PC-3 (cell line): ENCODE data around the gene FUT4. TPM values are rescaled to one million over a fixed set of nuclear protein-coding genes. Genes with fewer than 3 reads are reported as not detected.

ENCODE experiments used
- ATAC-seq: fragments of 200-7000 bp; cut with Tn5 transposase; 2 replicates; pipeline ENCODE4 v1.9.1; 2020; ENCODE audit warnings: mild to moderate bottlenecking, moderate library complexity
- BruUV-seq: library from RNA; stranded (reverse); fragments of 400-500 nt; replicated peaks from 2 replicates; lab custom pipeline; 2021; lab: Mats Ljungman, UMichigan
- CTCF ChIA-PET: fragments of 300-600 bp; sonication (Branson Sonifier 250); formaldehyde crosslinking; loops from one replicate; lab custom pipeline; 2022; ENCODE audit warnings: antibody characterized with exemption; lab: Charles Lee
- POLR2A ChIA-PET: fragments of 300-600 bp; sonication (Branson Sonifier 250); formaldehyde crosslinking; loops from one replicate; lab custom pipeline; 2022; ENCODE audit warnings: antibody characterized with exemption; ENCODE audit not compliant: unreplicated experiment; lab: Charles Lee
- DNase-seq: peaks from one replicate; pipeline ENCODE4 v3.0.0-alpha.2; 2015
- H2AFZ ChIP-seq: fragments of 300-600 bp; sonication (generic); 2 replicates; pipeline ENCODE4 v1.6.0; 2016; ENCODE audit warnings: antibody characterized with exemption, low read length
- H3F3A ChIP-seq: fragments of 300-600 bp; sonication (generic); one replicate; pipeline ENCODE4 v1.6.0; 2017; ENCODE audit warnings: antibody characterized with exemption, low read length, control low read depth, mild to moderate bottlenecking; ENCODE audit not compliant: unreplicated experiment
- H3K27ac ChIP-seq: fragments of 300-600 bp; sonication (generic); 2 replicates; pipeline ENCODE4 v1.5.1; 2016; ENCODE audit warnings: mild to moderate bottlenecking, low read length
- H3K27me3 ChIP-seq: fragments of 300-600 bp; sonication (generic); 2 replicates; pipeline ENCODE4 v1.6.1; 2016; ENCODE audit warnings: low read length, mixed read lengths
- H3K36me3 ChIP-seq: fragments of 300-600 bp; sonication (generic); 2 replicates; pipeline ENCODE4 v1.6.1; 2016; ENCODE audit warnings: low read depth, mixed run types, low read length, mixed read lengths
- H3K4me1 ChIP-seq: fragments of 300-600 bp; sonication (generic); 2 replicates; pipeline ENCODE4 v1.5.1; 2016; ENCODE audit warnings: low read length; ENCODE audit not compliant: insufficient read depth
- H3K4me2 ChIP-seq: fragments of 300-600 bp; sonication (generic); 2 replicates; pipeline ENCODE4 v1.6.0; 2016; ENCODE audit warnings: low read length
- H3K4me3 ChIP-seq: fragments of 300-600 bp; sonication (generic); 2 replicates; pipeline ENCODE4 v1.5.1; 2016; ENCODE audit warnings: mild to moderate bottlenecking, low read length, mixed read lengths
- H3K79me2 ChIP-seq: fragments of 300-600 bp; sonication (generic); 2 replicates; pipeline ENCODE4 v1.6.1; 2017; ENCODE audit warnings: low read length, mixed read lengths
- H3K9ac ChIP-seq: fragments of 300-600 bp; sonication (generic); 2 replicates; pipeline ENCODE4 v1.6.0; 2016; ENCODE audit warnings: mild to moderate bottlenecking, low read length
- H3K9me2 ChIP-seq: fragments of 300-600 bp; sonication (generic); replicated peaks from 2 replicates; pipeline ENCODE4 v1.6.1; 2016; ENCODE audit warnings: mixed run types, low read length, mixed read lengths
- H3K9me3 ChIP-seq: fragments of 300-600 bp; sonication (generic); 2 replicates; pipeline ENCODE4 v1.6.1; 2016; ENCODE audit warnings: low read length, mixed read lengths
- H4K20me1 ChIP-seq: fragments of 300-600 bp; sonication (generic); 2 replicates; pipeline ENCODE4 v1.6.1; 2016; ENCODE audit warnings: low read length, mixed read lengths
- EZH2 ChIP-seq: fragments of 300-600 bp; sonication (generic); IDR thresholded peaks from one replicate; pipeline ENCODE4 v1.6.1; 2017; ENCODE audit warnings: antibody characterized with exemption, mild to moderate bottlenecking, low read length; ENCODE audit not compliant: unreplicated experiment
- EZH2phosphoT487 ChIP-seq: fragments of 300-600 bp; sonication (generic); IDR thresholded peaks from 2 replicates; pipeline ENCODE4 v1.6.1; 2018; ENCODE audit warnings: mild to moderate bottlenecking, antibody characterized with exemption, low read length, borderline replicate concordance
- intact Hi-C: fragments of 100-400 bp; cut with micrococcal nuclease; formaldehyde crosslinking; loops from 2 replicates; pipeline ENCODE4 v1.9.0; 2023
- total RNA-seq: library from RNA; depleted of rRNA; stranded (reverse); fragments of >200 nt; gene quantifications from 2 replicates; pipeline ENCODE4 v1.2.3, GENCODE V29; 2014
- TF ChIP-seq, protein P1 (sequence below): fragments of 300-600 bp; sonication (generic); conservative IDR thresholded peaks from 2 replicates; pipeline ENCODE4 v1.5.1; 2017; ENCODE audit warnings: antibody characterized with exemption, low read depth, mild to moderate bottlenecking, low read length

The FUT4 gene
- total RNA-seq, 1 experiment from 2014 or later, result 2.8 TPM

GRCh38 chr11:94537031-94537600 lies 6.6 kb upstream of the FUT4 start:
- Histone ChIP-seq H3K4me3 (peak overlapping the region; percentile 13; the same call in 1 of the 2 replicates), H3K9me2 (no peaks in the 10 kb centered on the region), H2AFZ (no peak overlapping the region), H3K36me3 (no peaks in the 10 kb centered on the region), H3K4me1 (peaks cover 26% of the 10 kb centered on the region), H3K27me3 (no peaks in the 10 kb centered on the region), H3K27ac (peak overlapping the region; percentile 22; the same call in 1 of the 2 replicates), H4K20me1 (no peaks in the 10 kb centered on the region), H3K9ac (no peak overlapping the region), H3K4me2 (peak overlapping the region; percentile 73), H3F3A (no peaks in the 10 kb centered on the region), H3K79me2 (no peaks in the 10 kb centered on the region), H3K9me3 (no peaks in the 10 kb centered on the region)
- ATAC-seq (peak; percentile 85), DNase-seq (peak; percentile 67)
- ChIA-PET POLR2A (interaction anchor here (0.8 kb wide), 1 partner anchor 46 kb away, joined by 3 read pairs; no protein-coding TSS in a partner anchor), CTCF (interaction anchor here (0.6 to 1.1 kb wide), 3 partner anchors 15 to 48 kb away, joined by 3 to 4 read pairs (median 3); no protein-coding TSS in a partner anchor)
- no TSS peak for BruUV-seq
- intact Hi-C loops, result loop anchor here (1.0 to 10.0 kb wide), 3 partner anchors 10 to 348 kb away; partner anchors contain the start of gene AMOTL1
- TF ChIP-seq EZH2 (no peak), EZH2phosphoT487 (no peak)
- TF ChIP-seq, protein P1, sequence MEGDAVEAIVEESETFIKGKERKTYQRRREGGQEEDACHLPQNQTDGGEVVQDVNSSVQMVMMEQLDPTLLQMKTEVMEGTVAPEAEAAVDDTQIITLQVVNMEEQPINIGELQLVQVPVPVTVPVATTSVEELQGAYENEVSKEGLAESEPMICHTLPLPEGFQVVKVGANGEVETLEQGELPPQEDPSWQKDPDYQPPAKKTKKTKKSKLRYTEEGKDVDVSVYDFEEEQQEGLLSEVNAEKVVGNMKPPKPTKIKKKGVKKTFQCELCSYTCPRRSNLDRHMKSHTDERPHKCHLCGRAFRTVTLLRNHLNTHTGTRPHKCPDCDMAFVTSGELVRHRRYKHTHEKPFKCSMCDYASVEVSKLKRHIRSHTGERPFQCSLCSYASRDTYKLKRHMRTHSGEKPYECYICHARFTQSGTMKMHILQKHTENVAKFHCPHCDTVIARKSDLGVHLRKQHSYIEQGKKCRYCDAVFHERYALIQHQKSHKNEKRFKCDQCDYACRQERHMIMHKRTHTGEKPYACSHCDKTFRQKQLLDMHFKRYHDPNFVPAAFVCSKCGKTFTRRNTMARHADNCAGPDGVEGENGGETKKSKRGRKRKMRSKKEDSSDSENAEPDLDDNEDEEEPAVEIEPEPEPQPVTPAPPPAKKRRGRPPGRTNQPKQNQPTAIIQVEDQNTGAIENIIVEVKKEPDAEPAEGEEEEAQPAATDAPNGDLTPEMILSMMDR, result no peak

DNA sequence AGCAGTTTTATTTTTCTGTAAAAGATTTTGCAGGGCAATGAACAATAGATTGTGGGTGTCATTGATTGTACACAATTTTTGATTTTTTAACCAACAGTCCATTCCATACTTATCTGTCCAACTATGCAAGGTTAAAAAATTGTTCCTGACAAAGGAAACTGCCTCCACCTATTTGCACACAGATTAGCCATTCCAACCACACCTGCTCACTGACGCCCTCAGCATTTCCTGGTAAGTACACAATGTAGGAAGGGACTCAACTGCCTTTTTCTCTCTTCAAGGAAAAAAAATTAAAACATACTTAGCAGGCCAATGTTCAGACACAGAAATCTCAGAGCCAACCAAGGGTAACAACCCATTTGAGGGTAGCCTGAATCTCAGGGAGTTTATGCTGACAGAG lies 4.3 kb upstream of the FUT4 start:
- no TSS peak for BruUV-seq
- Histone ChIP-seq H3K9me2 (no peaks in the 10 kb centered on the region), H3K36me3 (no peaks in the 10 kb centered on the region), H3K27me3 (no peaks in the 10 kb centered on the region), H3K4me2 (no peak overlapping the region), H2AFZ (no peak overlapping the region), H3K4me3 (no peak overlapping the region), H3K9me3 (no peaks in the 10 kb centered on the region), H3K4me1 (peaks cover 34% of the 10 kb centered on the region), H3K79me2 (no peaks in the 10 kb centered on the region), H4K20me1 (no peaks in the 10 kb centered on the region), H3K9ac (no peak overlapping the region), H3K27ac (no peak overlapping the region), H3F3A (peaks cover 3% of the 10 kb centered on the region)
- no peak for ATAC-seq
- ChIA-PET POLR2A (no interaction called here), CTCF (no interaction called here)
- DNase-seq, result peak; percentile 26
- intact Hi-C loops, result loop anchor here (10.0 kb wide), 2 partner anchors 225 to 345 kb away; partner anchors contain the start of gene AMOTL1
- TF ChIP-seq EZH2 (no peak), EZH2phosphoT487 (no peak)

- Histone ChIP-seq H3K27ac (peak overlapping the region; percentile 88; the same call in 1 of the 2 replicates), H3K4me1 (peaks cover 38% of the 10 kb centered on the region), H3F3A (peaks cover 3% of the 10 kb centered on the region), H3K9me2 (no peaks in the 10 kb centered on the region), H3K79me2 (peaks cover 16% of the 10 kb centered on the region), H3K4me2 (peak overlapping the region; percentile 85), H2AFZ (peak overlapping the region; percentile 90; the same call in 1 of the 2 replicates), H3K9me3 (no peaks in the 10 kb centered on the region), H4K20me1 (no peaks in the 10 kb centered on the region), H3K9ac (peak overlapping the region; percentile 82; the same call in 1 of the 2 replicates), H3K4me3 (peak overlapping the region; percentile 67), H3K27me3 (no peaks in the 10 kb centered on the region), H3K36me3 (no peaks in the 10 kb centered on the region)
- no TSS peak for BruUV-seq
- ChIA-PET POLR2A (no interaction called here), CTCF (interaction anchor here (1.1 kb wide), 1 partner anchor 23 kb away, joined by 4 read pairs; no protein-coding TSS in a partner anchor)
- no peak for TF ChIP-seq EZH2phosphoT487
- TF ChIP-seq, protein P1, result no peak
- no peak for TF ChIP-seq EZH2
- DNase-seq (no peak), ATAC-seq (no peak)
- intact Hi-C loops, result no loop called here
These were observed 1.0 kb downstream of the FUT4 start for GRCh38 chr11:94544646-94545263.
